GM19023 (cell line): Measurements from ENCODE around the gene TSN.
"Not testable (repeated sequence)": the region's sequence is repeated elsewhere in the genome, so short reads cannot be mapped to it uniquely, and the experiment has no call there.

Experiments used
- ATAC-seq: cut with Tn5 transposase; IDR thresholded peaks from one replicate; pipeline ENCODE4 v1.9.1; 2021; ENCODE audit warnings: mild to moderate bottlenecking, moderate library complexity; ENCODE audit not compliant: unreplicated experiment

TSN gene

DNA sequence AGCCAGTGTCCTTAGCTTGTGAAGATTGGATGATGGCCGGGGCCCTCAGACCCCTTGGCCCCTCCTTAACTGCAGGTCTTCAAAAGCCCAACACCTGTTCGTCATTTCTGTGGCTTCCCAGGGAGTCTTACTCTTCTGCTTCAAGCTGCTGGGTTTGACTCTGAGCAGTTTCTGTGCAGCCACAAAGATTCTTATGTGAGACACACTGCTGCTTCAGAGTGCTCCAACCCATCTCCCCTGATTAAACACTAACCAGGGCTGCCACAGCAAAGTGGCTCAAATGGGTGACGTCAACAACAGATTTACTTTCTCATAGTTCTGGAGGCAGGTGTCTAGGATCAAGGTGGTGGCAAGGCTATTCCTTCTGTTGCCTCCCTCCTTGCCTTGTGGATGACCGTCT is 40.8 kb downstream of the TSN start:
- ATAC-seq: peak; percentile 74

GRCh38 chr2:121798617-121799016 is 43.2 kb downstream of the TSN start:
- ATAC-seq: no peak

DNA sequence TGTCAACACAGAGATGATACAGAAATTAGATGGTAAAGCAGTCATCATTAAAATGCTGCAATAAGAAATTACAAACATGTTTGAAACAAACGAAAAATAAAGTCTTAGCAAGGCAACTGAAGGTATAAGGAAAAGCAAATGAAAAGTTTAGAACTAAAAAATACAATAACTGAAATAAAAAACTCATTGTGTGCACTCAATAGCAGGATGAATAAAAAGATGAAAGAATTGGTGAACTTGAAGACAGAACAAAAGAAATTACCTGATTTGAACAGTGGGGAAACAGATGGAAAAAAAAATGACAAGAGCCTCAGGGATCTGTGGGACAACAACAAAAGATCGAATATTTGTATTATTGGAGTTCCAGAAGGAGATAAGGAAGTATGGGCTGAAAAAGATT is 46.5 kb downstream of the TSN start:
- no peak for ATAC-seq

DNA sequence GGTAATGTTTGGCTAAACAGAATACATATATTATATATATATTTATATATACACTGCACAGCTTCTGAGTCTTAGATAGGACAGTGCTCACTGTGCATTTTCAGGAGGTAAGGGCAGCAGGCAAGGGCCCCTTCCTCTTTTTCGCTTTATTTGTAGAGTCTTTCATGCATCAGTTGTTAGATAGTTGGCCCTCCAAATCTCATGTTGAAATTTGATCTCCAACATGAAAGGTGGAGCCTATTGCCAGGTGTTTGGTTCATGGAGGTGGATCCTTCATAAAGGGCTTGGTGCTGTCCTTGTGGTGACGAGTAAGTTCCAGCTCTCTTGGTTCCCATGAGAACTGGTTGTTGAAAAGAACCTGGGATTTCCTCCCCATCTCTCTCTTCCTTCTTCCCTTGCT is 48.1 kb downstream of the TSN start:
- no peak for ATAC-seq

GRCh38 chr2:121804340-121804739 is 48.9 kb downstream of the TSN start:
- ATAC-seq: peak; percentile 71

- ATAC-seq: peak; percentile 55
Observed at GRCh38 chr2:121804997-121805765, 49.7 kb downstream of the TSN start.

DNA sequence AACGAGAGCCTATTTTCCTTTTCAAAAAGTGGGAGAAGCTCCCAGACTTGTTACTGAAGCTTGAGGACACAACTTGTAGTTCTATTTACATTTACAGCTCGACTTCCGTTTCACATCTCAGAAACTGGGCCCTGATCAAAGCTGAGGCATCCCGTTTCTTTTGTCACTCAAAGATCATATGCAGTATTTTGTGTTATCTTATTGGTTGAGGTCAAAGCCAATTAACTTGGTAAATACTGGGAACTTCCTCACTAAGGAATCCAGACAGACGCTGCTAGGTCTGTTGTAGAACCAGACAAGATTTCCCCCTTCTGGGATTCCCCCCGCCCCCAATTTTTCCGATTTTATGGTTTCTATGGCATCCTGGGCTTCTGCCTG is 50.3 kb downstream of the TSN start:
- ATAC-seq: no peak

DNA sequence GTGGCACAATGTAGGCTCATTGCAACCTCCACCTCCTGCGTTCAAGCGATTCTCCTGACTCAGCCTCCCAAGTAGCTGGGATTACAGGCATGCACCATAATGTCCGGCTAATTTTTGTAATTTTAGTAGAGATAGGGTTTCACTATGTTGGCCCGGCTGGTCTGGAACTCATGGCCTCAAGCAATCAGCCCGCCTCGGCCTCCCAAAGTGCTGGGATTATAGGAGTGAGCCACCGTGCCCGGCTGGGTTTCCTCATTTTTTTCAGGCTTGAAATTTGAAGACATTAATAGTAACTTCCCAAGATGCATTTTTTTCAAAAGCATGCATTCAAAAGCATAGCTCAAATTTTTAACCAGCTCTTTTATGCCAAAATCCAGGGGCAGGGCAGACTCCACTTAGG is 52.3 kb downstream of the TSN start:
- ATAC-seq: not testable (repeated sequence)

- no peak for ATAC-seq
Observed at GRCh38 chr2:121809607-121810006, 54.2 kb downstream of the TSN start.

DNA sequence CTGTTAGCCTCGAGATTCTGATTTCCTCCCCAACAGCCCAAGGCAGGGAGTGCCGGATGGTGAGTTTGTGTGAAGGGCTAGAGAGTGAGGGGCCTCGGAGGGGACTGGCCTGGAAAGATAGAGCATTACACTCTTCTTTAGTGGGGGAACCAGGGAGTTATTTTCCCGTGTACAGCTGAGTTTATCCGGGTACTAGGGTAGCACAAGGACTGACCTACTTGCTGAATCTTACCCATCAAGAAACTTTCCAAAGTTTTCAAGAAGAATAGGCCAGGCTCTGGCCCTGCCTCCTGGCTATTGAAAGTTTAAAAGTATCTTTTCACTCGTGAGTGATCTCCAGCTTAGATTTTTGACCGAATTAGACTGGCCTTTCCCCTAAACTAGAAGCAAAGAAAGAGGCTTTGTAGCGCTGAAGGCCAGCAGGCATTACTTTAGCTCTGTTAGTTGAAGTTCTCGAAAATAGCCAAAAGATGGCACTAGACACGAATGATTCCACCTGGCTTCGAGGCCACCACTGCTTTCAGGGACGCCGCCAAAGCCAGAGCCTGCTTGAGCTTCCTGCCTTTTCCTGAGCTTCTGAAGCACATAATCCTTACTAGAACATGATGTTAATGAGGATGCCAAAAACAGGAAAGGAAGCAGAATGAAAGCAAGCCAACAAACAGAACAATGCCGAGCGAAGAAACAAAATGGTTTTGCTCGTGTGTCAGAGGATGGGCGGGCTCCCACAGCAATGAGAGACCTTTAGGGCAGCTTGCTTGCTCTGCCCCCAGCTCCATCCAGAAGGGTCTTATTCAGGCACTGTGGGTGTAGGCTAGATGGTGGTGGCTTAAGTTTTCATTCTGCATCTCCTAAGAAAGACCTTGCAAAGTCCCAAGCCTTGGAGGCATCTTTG is 55.8 kb downstream of the TSN start:
- ATAC-seq: peak; percentile 84

GRCh38 chr2:121813083-121813482 is 57.6 kb downstream of the TSN start:
- ATAC-seq: not testable (repeated sequence)

DNA sequence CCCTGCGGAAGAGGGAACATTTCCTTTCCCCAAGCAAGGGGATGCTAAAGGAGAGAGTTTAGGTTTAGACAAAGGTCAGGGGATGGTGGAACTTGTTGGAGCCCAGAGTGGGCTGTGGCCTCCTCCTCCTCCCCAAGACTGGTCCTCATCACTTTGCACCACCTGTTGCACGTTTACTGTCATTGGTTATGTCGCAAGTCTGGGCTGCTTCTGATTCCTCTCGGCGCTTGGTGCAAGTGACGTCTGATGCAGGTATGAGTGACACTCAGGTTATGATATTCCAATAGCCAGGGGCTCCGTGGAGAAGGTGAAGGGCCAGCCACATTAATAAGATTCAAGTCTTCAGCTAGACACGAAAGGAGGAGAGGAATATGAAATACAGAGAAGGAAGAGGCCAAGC is 59.8 kb downstream of the TSN start:
- ATAC-seq: no peak

- ATAC-seq: no peak
Observed at GRCh38 chr2:121816797-121817196, 61.3 kb downstream of the TSN start.

GRCh38 chr2:121817304-121817703 is 61.9 kb downstream of the TSN start:
- not testable (repeated sequence) for ATAC-seq
